ENCODE results near the gene CNTNAP2.
A peak's percentile ranks its signal among the peaks of the same experiment; 100 is the strongest.

The CNTNAP2 gene

DNA sequence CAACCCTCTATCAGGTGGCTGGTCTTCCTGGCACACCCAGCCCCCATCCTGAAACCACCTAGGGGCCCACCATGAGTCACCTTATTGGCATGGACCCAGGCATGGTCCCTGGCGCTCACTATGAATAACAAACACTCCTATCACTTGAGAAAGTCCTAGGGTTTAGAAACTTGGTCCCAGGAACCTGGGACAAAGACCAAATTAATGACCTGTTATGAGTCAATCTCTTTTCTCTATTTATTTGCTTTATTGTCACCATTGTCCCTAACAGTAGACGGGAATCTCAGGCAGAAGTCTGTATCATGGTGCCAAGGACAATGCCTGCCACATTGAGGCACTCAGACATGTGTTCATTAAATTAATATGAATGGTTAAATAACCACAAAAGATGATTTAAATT is 1874.3 kb downstream of the CNTNAP2 start:
- peaks cover 30% of the 10 kb centered on the region for H3K9me3 ChIP-seq (ENCODE audit: insufficient read depth, low read length)
- no peak overlapping the region for H3K4me3 ChIP-seq (ENCODE audit: insufficient read length, low read depth)
- H3K36me3 ChIP-seq (ENCODE audit: insufficient read depth, insufficient read length, low read length): no peaks in the 10 kb centered on the region
- H3K27me3 ChIP-seq (ENCODE audit: insufficient read depth, insufficient read length): no peaks in the 10 kb centered on the region
- no peak for TF ChIP-seq ZNF274 (IDR thresholded peaks at IDR 0.05; ENCODE audit: low read depth, low read length)
- TF ChIP-seq SUZ12 (IDR thresholded peaks at IDR 0.05; ENCODE audit: extremely low read depth, insufficient read depth, insufficient read length): no peak
- no peak for TF ChIP-seq YY1 (IDR thresholded peaks at IDR 0.05; ENCODE audit: insufficient read depth, insufficient read length)
- no peaks in the 10 kb centered on the region for H3K4me1 ChIP-seq (ENCODE audit: insufficient read depth, insufficient read length)
- DNase-seq (ENCODE audit: low read depth, low spot score): no peak
- H3K9ac ChIP-seq (ENCODE audit: insufficient read length, low read depth): no peak overlapping the region

- TF ChIP-seq SUZ12 (IDR thresholded peaks at IDR 0.05; ENCODE audit: extremely low read depth, insufficient read depth, insufficient read length): no peak
- no peak for TF ChIP-seq YY1 (IDR thresholded peaks at IDR 0.05; ENCODE audit: insufficient read depth, insufficient read length)
- TF ChIP-seq ZNF274 (IDR thresholded peaks at IDR 0.05; ENCODE audit: low read depth, low read length): no peak
These were observed 1876.1 kb downstream of the CNTNAP2 start for GRCh38 chr7:147992698-147993097.

DNA sequence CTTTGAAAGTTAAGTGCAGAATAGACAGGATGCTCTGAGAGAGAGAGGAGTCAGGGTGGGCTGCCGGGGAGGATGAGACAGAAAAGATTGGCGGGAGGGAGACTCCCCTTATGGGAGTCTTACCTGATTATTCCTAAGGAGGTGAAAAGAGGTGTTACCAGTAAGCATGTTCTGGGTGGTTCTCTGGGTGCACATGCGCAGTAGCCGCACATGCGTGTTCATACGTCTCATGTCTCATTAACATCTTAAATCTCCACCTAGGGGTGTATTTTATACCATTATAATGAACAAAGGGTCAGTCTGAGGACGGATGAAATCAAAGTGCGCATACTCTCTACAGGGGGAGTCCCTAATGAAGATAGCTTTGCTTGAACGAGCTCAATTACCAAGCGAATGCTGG is 1881.0 kb downstream of the CNTNAP2 start:
- no peaks in the 10 kb centered on the region for H3K36me3 ChIP-seq (ENCODE audit: insufficient read depth, insufficient read length, low read length)
- H3K9ac ChIP-seq (ENCODE audit: insufficient read length, low read depth): no peak overlapping the region
- no peak overlapping the region for H3K4me3 ChIP-seq (ENCODE audit: insufficient read length, low read depth)
- H3K9me3 ChIP-seq (ENCODE audit: insufficient read depth, low read length): peaks cover 5% of the 10 kb centered on the region; the same call in 1 of the 2 replicates
- TF ChIP-seq SUZ12 (IDR thresholded peaks at IDR 0.05; ENCODE audit: extremely low read depth, insufficient read depth, insufficient read length) (no peak), ZNF274 (IDR thresholded peaks at IDR 0.05; ENCODE audit: low read depth, low read length) (no peak), YY1 (IDR thresholded peaks at IDR 0.05; ENCODE audit: insufficient read depth, insufficient read length) (no peak)
- H3K27me3 ChIP-seq (ENCODE audit: insufficient read depth, insufficient read length): no peaks in the 10 kb centered on the region
- no peaks in the 10 kb centered on the region for H3K4me1 ChIP-seq (ENCODE audit: insufficient read depth, insufficient read length)
- no peak for DNase-seq (ENCODE audit: low read depth, low spot score)

More at GRCh38 chr7:147992698-147993097, 1876.1 kb downstream of the CNTNAP2 start:
- DNase-seq (ENCODE audit: low read depth, low spot score): no peak
- H3K36me3 ChIP-seq (ENCODE audit: insufficient read depth, insufficient read length, low read length): no peaks in the 10 kb centered on the region
- H3K4me1 ChIP-seq (ENCODE audit: insufficient read depth, insufficient read length): no peaks in the 10 kb centered on the region
- no peaks in the 10 kb centered on the region for H3K27me3 ChIP-seq (ENCODE audit: insufficient read depth, insufficient read length)
- no peak overlapping the region for H3K9ac ChIP-seq (ENCODE audit: insufficient read length, low read depth)
- H3K9me3 ChIP-seq (ENCODE audit: insufficient read depth, low read length): peaks cover 34% of the 10 kb centered on the region
- no peak overlapping the region for H3K4me3 ChIP-seq (ENCODE audit: insufficient read length, low read depth)

DNA sequence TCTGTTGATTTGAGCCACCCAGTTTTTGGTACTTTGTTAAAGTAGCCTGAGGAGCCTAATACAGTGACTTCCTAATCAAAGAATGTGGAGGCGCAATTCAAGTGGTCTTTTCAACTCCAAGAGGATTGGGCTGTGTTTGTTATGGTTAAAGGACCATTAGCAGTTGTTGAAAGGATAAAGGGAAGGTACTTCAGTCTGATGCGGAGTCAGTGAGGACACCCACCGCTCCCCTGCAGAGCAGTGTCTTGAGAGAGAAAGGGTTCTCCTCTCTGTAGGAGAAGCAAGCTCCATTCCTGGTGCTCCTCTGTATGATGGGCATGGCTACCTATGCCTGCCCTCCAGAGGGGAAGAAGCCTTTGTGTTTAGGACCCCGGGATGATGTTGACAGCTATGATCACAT is 1883.4 kb downstream of the CNTNAP2 start:
- no peaks in the 10 kb centered on the region for H3K4me1 ChIP-seq (ENCODE audit: insufficient read depth, insufficient read length)
- no peak overlapping the region for H3K9ac ChIP-seq (ENCODE audit: insufficient read length, low read depth)
- peaks cover 5% of the 10 kb centered on the region; the same call in 1 of the 2 replicates for H3K9me3 ChIP-seq (ENCODE audit: insufficient read depth, low read length)
- no peak overlapping the region for H3K4me3 ChIP-seq (ENCODE audit: insufficient read length, low read depth)
- TF ChIP-seq ZNF274 (IDR thresholded peaks at IDR 0.05; ENCODE audit: low read depth, low read length) (no peak), SUZ12 (IDR thresholded peaks at IDR 0.05; ENCODE audit: extremely low read depth, insufficient read depth, insufficient read length) (no peak), YY1 (IDR thresholded peaks at IDR 0.05; ENCODE audit: insufficient read depth, insufficient read length) (no peak)
- no peaks in the 10 kb centered on the region for H3K27me3 ChIP-seq (ENCODE audit: insufficient read depth, insufficient read length)
- H3K36me3 ChIP-seq (ENCODE audit: insufficient read depth, insufficient read length, low read length): no peaks in the 10 kb centered on the region
- DNase-seq (ENCODE audit: low read depth, low spot score): peak; percentile 86

- Histone ChIP-seq H3K27me3 (ENCODE audit: insufficient read depth, insufficient read length) (no peaks in the 10 kb centered on the region), H3K9ac (ENCODE audit: insufficient read length, low read depth) (no peak overlapping the region), H3K36me3 (ENCODE audit: insufficient read depth, insufficient read length, low read length) (no peaks in the 10 kb centered on the region), H3K9me3 (ENCODE audit: insufficient read depth, low read length) (no peaks in the 10 kb centered on the region), H3K4me1 (ENCODE audit: insufficient read depth, insufficient read length) (no peaks in the 10 kb centered on the region), H3K4me3 (ENCODE audit: insufficient read length, low read depth) (no peak overlapping the region)
- DNase-seq (ENCODE audit: low read depth, low spot score): peak; percentile 71
- TF ChIP-seq YY1 (IDR thresholded peaks at IDR 0.05; ENCODE audit: insufficient read depth, insufficient read length) (no peak), ZNF274 (IDR thresholded peaks at IDR 0.05; ENCODE audit: low read depth, low read length) (no peak), SUZ12 (IDR thresholded peaks at IDR 0.05; ENCODE audit: extremely low read depth, insufficient read depth, insufficient read length) (no peak)
These were observed 1895.2 kb downstream of the CNTNAP2 start for GRCh38 chr7:148011753-148012152.

- Histone ChIP-seq H3K27me3 (ENCODE audit: insufficient read depth, insufficient read length) (no peaks in the 10 kb centered on the region), H3K9me3 (ENCODE audit: insufficient read depth, low read length) (no peaks in the 10 kb centered on the region), H3K4me3 (ENCODE audit: insufficient read length, low read depth) (no peak overlapping the region), H3K9ac (ENCODE audit: insufficient read length, low read depth) (no peak overlapping the region), H3K36me3 (ENCODE audit: insufficient read depth, insufficient read length, low read length) (no peaks in the 10 kb centered on the region), H3K4me1 (ENCODE audit: insufficient read depth, insufficient read length) (no peaks in the 10 kb centered on the region)
- DNase-seq (ENCODE audit: low read depth, low spot score): no peak
- TF ChIP-seq SUZ12 (IDR thresholded peaks at IDR 0.05; ENCODE audit: extremely low read depth, insufficient read depth, insufficient read length) (no peak), YY1 (IDR thresholded peaks at IDR 0.05; ENCODE audit: insufficient read depth, insufficient read length) (no peak), ZNF274 (IDR thresholded peaks at IDR 0.05; ENCODE audit: low read depth, low read length) (no peak)
These were observed 1897.4 kb downstream of the CNTNAP2 start for GRCh38 chr7:148014001-148014400.

- no peak for TF ChIP-seq YY1 (IDR thresholded peaks at IDR 0.05; ENCODE audit: insufficient read depth, insufficient read length)
- TF ChIP-seq ZNF274 (IDR thresholded peaks at IDR 0.05; ENCODE audit: low read depth, low read length): no peak
- no peak for TF ChIP-seq SUZ12 (IDR thresholded peaks at IDR 0.05; ENCODE audit: extremely low read depth, insufficient read depth, insufficient read length)
- no peaks in the 10 kb centered on the region for H3K9me3 ChIP-seq (ENCODE audit: insufficient read depth, low read length)
- no peak for DNase-seq (ENCODE audit: low read depth, low spot score)
These were observed 1897.9 kb downstream of the CNTNAP2 start for GRCh38 chr7:148014541-148014940.

More at GRCh38 chr7:148014541-148014940, 1897.9 kb downstream of the CNTNAP2 start:
- H3K4me3 ChIP-seq (ENCODE audit: insufficient read length, low read depth): no peak overlapping the region
- H3K36me3 ChIP-seq (ENCODE audit: insufficient read depth, insufficient read length, low read length): no peaks in the 10 kb centered on the region
- H3K4me1 ChIP-seq (ENCODE audit: insufficient read depth, insufficient read length): no peaks in the 10 kb centered on the region
- H3K27me3 ChIP-seq (ENCODE audit: insufficient read depth, insufficient read length): no peaks in the 10 kb centered on the region
- H3K9ac ChIP-seq (ENCODE audit: insufficient read length, low read depth): no peak overlapping the region
